Stomach (tissue), 9 donors: ENCODE results near the gene KIRREL1. TPM values are rescaled to one million over a fixed set of nuclear protein-coding genes. Genes with fewer than 3 reads are reported as not detected.
A peak's percentile ranks its signal among the peaks of the same experiment; 100 is the strongest.

ENCODE experiments used
- DNase-seq, 2 donors: peaks; one replicate each; pipeline versions ENCODE4 v3.0.0 to v3.0.0-alpha.2; 2013 to 2019
- H3K27ac ChIP-seq, 5 donors: fragments of 200-600 bp in 4 of 5; sonication (generic) in 4 of 5; one replicate each; pipeline ENCODE4 v1.5.1; 2013 to 2019; ENCODE audit warnings: mild to moderate bottlenecking in 1 of 5, moderate library complexity in 1 of 5
- H3K27me3 ChIP-seq, 3 donors: fragments of 200-600 bp; sonication (generic); one replicate each; pipeline ENCODE4 v1.5.1; 2017 to 2019; ENCODE audit warnings: mixed run types in 1 of 3
- H3K36me3 ChIP-seq, 4 donors: fragments of 200-600 bp; sonication (generic); 1 replicate in 3 of 4; 2 replicates in 1 of 4; pipeline ENCODE4 v1.5.1; 2016 to 2019
- H3K4me1 ChIP-seq, 4 donors: fragments of 200-600 bp; sonication (generic); one replicate each; pipeline ENCODE4 v1.5.1; 2016 to 2019
- H3K4me3 ChIP-seq, 4 donors: fragments of 200-600 bp; sonication (generic) in 3 of 4; one replicate each; pipeline ENCODE4 v1.5.1; 2016 to 2019; ENCODE audit warnings: mild to moderate bottlenecking in 1 of 4
- H3K9me3 ChIP-seq, 4 donors: fragments of 200-600 bp; sonication (generic); one replicate each; pipeline ENCODE4 v1.5.1; 2016 to 2019
- CTCF ChIP-seq, 7 experiments: fragments of 450-650 bp in 4 of 7; fragments of 200-600 bp in 3 of 7; sonication (generic) in 3 of 7; IDR thresholded peaks; one replicate each; pipeline ENCODE4 v1.5.1; 2016 to 2019; ENCODE audit warnings: antibody characterized with exemption in 7 of 7, control low read depth in 2 of 7, mild to moderate bottlenecking in 1 of 7
- EP300 ChIP-seq: sonication (generic); formaldehyde crosslinking; IDR thresholded peaks from one replicate; pipeline ENCODE4 v1.6.1; 2017; ENCODE audit warnings: antibody characterized with exemption
- POLR2A ChIP-seq, 4 donors: fragments of 450-650 bp; IDR thresholded peaks; one replicate each; pipeline ENCODE4 v1.6.1; 2016; ENCODE audit warnings: antibody characterized with exemption in 4 of 4, control low read depth in 2 of 4, mild to moderate bottlenecking in 1 of 4, moderate library complexity in 1 of 4
- POLR2AphosphoS5 ChIP-seq, 3 donors: sonication (generic); formaldehyde crosslinking; IDR thresholded peaks; one replicate each; pipeline ENCODE4 v1.6.1; 2016; ENCODE audit warnings: antibody characterized with exemption in 3 of 3
- WGBS, 5 donors: extraction: QIAGEN DNeasy Blood & Tissue Kit in 3 of 5; methylation state at CpG; one replicate each; pipeline versions ENCODE4 v1.1.5 to v1.1.7; 2013 to 2018; 5-methylcytosine and 5-hydroxymethylcytosine counted together
- intact Hi-C: fragments of 100-400 bp; cut with DNase I; formaldehyde crosslinking; loops from one replicate; pipeline ENCODE4 v1.15.1; 2023; ENCODE audit warnings: low total_unique reads
- polyA plus RNA-seq, 3 donors: library from polyadenylated mRNA; stranded (reverse); fragments of 200-250 nt; gene quantifications; one replicate each; pipeline ENCODE4 v1.2.3, GENCODE V29; 2013
- total RNA-seq, 5 donors: library from RNA; depleted of rRNA; stranded (reverse); fragments of >200 nt; gene quantifications; one replicate each; pipeline versions ENCODE4 v1.1.0 to v1.2.3, GENCODE V29; 2014 to 2016
- donor health status: healthy with polysubstance abuse.
- donor health status: Bipolar disorder and iron deficiency.
- donor health status: healthy.

Gene KIRREL1
- total and polyA plus RNA-seq, 8 donors, result 2.8 to 27.9 (median 4.2) TPM

GRCh38 chr1:158118713-158119402 is 125.4 kb downstream of the KIRREL1 start:
- H3K9me3 ChIP-seq, result no peaks in the 10 kb centered on the region
- intact Hi-C loops, result loop anchor here (10.0 kb wide), 1 partner anchor 124 kb away; the partner anchor contains the start of gene KIRREL1
- no peak for DNase-seq
- H3K4me1 ChIP-seq, result peaks cover under 1 to 14% (median 9%) of the 10 kb centered on the region in 4 donors
- peak overlapping the region in 1 of 4 donors; percentile 30 for H3K4me3 ChIP-seq
- no peak overlapping the region for H3K27ac ChIP-seq
- H3K36me3 ChIP-seq, result no peaks in the 10 kb centered on the region
- H3K27me3 ChIP-seq, result peaks cover 0 to 41% (median 26%) of the 10 kb centered on the region in 3 donors
- TF ChIP-seq POLR2AphosphoS5 (IDR thresholded peaks at IDR 0.05) (no peak), CTCF (IDR thresholded peaks at IDR 0.05) (no peak), EP300 (no peak)
- WGBS, 5 donors, result 65 to 72% (median 66%) methylated on average over 6 to 8 of the region's 8 CpGs

GRCh38 chr1:158119976-158120653 is 126.7 kb downstream of the KIRREL1 start:
- Histone ChIP-seq H3K4me1 (peaks cover 0 to 14% (median 9%) of the 10 kb centered on the region in 4 donors), H3K27ac (no peak overlapping the region), H3K9me3 (no peaks in the 10 kb centered on the region), H3K36me3 (no peaks in the 10 kb centered on the region), H3K27me3 (peaks cover 0 to 28% (median 18%) of the 10 kb centered on the region in 3 donors), H3K4me3 (no peak overlapping the region)
- intact Hi-C loops, result loop anchor here (10.0 kb wide), 1 partner anchor 125 kb away; the partner anchor contains the start of gene KIRREL1
- WGBS, 5 donors, result 53 to 76% (median 74%) methylated on average over 3 to 5 of the region's 5 CpGs
- TF ChIP-seq EP300 (no peak), POLR2AphosphoS5 (IDR thresholded peaks at IDR 0.05) (no peak), POLR2A (IDR thresholded peaks at IDR 0.05) (no peak)
- no peak for DNase-seq

- peak in 1 of 2 donors; percentile 78 for DNase-seq
- H3K9me3 ChIP-seq, result no peaks in the 10 kb centered on the region
- no peak overlapping the region for H3K4me3 ChIP-seq
- intact Hi-C loops, result no loop called here
- H3K36me3 ChIP-seq, result no peaks in the 10 kb centered on the region
- 13 to 25% (median 20%) methylated on average over 5 of the region's 5 CpGs for WGBS, 5 donors
- peaks cover 0 to 14% (median 9%) of the 10 kb centered on the region in 4 donors for H3K4me1 ChIP-seq
- TF ChIP-seq CTCF (IDR thresholded peaks at IDR 0.05) (peak in 5 of 7 experiments; percentile 34 to 44 (median 42)), EP300 (no peak), POLR2A (IDR thresholded peaks at IDR 0.05) (no peak)
- H3K27ac ChIP-seq, result no peak overlapping the region
- peaks cover 0 to 17% (median 14%) of the 10 kb centered on the region in 3 donors for H3K27me3 ChIP-seq
Measured at GRCh38 chr1:158121604-158122254, 128.3 kb downstream of the KIRREL1 start.

GRCh38 chr1:158122833-158123388 is 129.5 kb downstream of the KIRREL1 start:
- DNase-seq, result no peak
- Histone ChIP-seq H3K4me1 (peaks cover 0 to 9% (median 6%) of the 10 kb centered on the region in 4 donors), H3K27ac (no peak overlapping the region), H3K27me3 (peaks cover 0 to 17% (median 10%) of the 10 kb centered on the region in 3 donors), H3K9me3 (no peaks in the 10 kb centered on the region), H3K4me3 (no peak overlapping the region), H3K36me3 (no peaks in the 10 kb centered on the region)
- intact Hi-C loops, result no loop called here
- WGBS, 5 donors, result 69 to 86% (median 83%) methylated on average over 2 of the region's 2 CpGs
- TF ChIP-seq POLR2AphosphoS5 (IDR thresholded peaks at IDR 0.05), result no peak
- TF ChIP-seq CTCF (IDR thresholded peaks at IDR 0.05), result no peak
- TF ChIP-seq POLR2A (IDR thresholded peaks at IDR 0.05), result no peak
- TF ChIP-seq EP300, result no peak
